GM21515 (cell line): Measurements from ENCODE around the gene KIAA1958.

ENCODE experiments used
- ATAC-seq: cut with Tn5 transposase; IDR thresholded peaks from one replicate; pipeline ENCODE4 v1.9.1; 2021; ENCODE audit not compliant: unreplicated experiment

KIAA1958 gene, protein sequence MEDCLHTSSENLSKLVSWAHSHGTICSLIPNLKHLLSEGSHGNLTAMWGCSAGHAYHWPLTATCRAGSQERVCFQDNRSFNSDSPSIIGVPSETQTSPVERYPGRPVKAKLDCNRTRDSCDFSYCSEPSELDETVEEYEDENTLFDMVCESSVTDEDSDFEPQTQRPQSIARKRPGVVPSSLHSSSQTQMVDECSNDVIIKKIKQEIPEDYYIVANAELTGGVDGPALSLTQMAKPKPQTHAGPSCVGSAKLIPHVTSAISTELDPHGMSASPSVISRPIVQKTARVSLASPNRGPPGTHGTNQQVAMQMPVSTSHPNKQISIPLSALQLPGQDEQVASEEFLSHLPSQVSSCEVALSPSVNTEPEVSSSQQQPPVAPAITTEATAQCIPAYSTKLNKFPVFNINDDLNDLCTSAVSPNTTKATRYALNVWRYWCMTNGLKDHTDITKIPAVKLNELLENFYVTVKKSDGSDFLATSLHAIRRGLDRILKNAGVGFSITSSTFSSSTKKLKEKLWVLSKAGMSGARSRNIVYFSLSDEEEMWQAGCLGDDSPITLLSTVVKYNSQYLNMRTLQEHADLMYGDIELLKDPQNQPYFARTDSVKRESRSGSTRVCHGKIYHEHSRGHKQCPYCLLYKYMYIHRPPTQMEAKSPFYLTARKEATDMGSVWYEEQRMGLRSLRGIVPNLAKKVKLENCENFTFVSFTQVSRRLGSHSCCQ

DNA sequence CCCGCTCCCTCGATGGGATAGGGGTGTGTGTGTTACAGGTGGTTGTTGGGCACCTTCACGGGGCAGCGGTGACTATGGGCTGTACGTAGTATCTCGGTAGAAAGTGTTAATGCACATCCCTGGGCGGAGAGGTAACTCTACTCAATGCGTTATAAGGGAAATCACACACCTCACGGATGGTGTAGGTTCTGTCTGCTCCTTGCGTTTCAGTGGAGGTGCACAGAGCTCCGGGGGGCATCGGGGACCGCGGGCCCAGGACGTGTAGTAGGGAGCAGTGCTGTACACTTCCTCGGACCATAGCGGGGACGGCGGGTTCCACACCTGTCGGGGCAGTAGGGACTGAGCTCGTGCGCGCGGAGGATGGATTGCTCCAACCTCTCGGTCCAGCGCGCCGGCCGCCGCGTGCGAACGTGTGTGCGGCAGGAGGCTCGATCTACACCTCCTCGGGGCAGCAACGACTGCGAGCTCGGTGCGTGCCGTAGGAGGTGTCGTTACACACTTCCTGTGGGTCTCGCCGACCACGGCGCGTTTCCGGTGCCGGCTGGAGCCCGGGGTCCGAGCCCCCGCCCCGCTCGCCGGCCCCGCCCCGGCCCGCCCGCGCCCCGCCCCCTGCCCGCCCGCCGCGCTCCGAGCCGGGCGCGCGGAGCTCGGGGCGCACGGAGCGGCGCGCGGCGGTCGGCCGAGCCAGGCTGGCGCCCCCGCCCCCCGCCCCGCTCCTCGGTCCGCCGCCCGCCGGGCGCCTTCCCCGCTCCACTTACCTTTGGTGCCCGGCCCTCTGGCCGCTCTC, at the start of gene KIAA1958:
Gene KIAA1958, plus strand, starts transcription at position 607 of the 787 bp plus-strand sequence. CDS start 87,254 bp downstream, outside the sequence.
- ATAC-seq, result peak; percentile 94

DNA sequence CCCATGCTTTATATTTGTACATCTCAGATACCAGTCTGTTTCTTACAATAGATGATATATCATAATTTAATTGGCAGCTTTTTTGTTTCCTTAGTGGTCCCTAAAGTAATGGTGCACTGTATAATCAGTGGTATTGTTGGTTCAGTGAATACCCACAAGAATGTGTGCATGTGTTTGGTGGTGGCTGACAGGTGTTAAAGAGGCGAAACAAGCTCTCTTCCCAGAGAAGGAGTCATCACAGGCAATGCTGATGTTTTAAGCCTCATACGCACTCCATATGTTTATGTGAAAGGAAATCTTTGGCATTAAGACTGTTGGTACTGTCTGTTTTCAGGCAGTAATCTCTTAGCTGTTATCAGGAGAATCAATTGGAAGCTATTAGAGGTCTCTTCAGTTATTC, 49.2 kb upstream of the KIAA1958 start:
- no peak for ATAC-seq

DNA sequence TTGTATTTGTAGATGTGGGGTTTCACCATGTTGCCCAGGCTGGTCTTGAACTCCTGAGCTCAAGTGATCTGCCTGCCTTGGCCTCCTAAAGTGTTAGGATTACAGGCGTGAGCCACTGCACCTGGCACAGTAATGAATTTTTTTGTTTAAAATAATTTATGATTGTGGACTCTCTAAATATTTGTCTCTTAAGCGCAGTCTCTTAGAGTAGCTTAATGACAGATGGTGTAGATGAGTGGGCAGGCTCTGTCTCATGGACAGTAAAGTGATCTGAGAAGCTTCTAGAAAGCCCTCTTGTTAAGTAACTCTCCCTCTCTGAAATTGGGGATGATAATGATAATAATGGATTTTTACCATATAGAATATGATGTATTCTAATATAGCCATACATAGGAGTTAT, 47.5 kb upstream of the KIAA1958 start:
- ATAC-seq, result no peak

DNA sequence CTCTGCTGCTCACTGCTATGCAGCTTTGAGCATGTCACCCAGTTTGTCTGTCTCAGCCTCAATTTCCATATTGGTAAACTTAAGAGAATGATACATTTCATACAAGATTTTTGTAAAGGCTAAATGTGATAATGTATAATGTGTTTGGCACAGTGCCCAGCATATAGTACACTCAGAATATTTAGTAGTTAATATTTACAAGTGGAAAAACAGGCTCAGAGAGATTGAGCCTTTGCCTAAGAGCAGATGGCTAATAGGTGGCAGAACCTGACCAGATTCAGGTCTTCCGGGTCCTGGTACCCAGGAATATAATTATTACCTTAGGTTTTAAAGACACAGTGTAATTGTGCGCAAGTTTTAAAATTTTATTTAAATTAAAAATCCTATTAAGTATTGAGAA, 46.8 kb upstream of the KIAA1958 start:
- ATAC-seq, result no peak

DNA sequence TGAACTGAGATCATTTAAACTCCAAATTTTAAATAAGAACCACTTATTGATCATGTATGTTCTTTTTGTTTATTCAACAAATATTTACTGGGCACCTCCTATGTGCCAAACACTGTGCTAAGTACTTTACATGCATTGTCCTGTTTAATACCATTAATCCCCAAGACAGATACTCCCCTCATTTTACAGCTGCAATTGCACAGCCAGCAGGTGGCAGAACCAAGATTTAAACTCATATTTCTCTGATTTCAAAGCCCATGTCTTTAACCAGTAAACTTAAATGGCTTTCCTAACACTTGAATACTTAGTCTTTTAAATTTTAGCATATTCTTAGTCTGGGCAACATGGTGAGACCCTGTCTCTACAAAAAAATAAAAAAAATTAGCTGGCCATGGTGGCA, 43.4 kb upstream of the KIAA1958 start:
- ATAC-seq, result no peak

DNA sequence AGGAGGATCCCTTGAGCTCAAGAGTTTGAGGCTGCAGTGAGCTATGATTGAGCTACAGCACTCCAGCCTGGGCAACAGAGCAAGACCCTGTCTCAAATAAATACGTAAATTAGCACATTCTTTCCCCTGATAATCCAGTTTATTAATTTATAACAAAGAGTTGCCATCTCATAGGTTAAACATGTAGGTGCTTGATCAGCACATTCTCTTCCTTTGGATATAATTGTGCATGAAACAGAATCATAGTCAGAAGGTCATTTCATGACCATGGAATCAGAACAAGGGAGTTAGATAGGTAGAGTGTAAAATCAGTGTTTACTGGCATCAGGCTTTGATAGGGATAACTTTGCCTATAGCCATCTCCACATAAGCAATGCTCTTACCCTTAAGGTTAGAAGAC, 43.0 kb upstream of the KIAA1958 start:
- no peak for ATAC-seq

DNA sequence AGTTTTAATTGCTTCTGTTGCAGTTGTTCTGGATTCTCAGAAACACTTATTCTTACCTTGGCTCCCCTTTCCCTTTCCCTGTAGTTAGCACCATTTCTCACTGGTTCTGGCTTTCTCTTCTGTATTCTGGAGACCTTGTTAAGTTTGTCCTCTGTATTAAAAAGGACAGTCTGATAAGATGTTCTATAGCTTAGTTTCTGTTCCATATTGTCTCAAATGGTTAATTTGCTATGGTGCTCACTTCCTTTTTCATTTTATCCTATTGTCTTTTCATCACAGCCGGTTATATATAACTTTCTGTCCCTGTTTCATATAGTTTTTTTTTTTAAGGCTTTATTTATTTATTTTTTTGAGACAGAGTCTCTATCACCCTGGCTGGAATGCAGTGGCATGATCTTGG, 41.4 kb upstream of the KIAA1958 start:
- ATAC-seq, result no peak

DNA sequence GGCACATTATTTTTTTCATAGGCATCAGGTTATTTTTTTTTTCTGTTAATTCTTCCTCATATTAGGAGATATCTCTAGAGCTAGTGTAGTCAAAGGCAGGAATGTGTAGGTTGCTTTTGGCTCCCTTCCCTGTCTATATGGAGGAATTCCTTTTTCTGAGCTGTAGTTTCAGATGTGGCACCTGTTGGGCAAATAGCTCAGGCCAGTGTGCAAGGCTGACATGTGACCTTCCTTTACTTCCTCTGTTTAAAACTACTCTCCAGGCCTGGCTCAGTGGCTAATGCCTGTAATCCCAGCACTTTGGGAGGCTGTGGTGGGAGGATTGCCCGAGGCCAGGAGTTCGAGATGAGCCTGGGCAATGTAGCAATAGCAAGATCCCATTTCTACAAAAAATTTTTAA, 40.5 kb upstream of the KIAA1958 start:
- no peak for ATAC-seq

DNA sequence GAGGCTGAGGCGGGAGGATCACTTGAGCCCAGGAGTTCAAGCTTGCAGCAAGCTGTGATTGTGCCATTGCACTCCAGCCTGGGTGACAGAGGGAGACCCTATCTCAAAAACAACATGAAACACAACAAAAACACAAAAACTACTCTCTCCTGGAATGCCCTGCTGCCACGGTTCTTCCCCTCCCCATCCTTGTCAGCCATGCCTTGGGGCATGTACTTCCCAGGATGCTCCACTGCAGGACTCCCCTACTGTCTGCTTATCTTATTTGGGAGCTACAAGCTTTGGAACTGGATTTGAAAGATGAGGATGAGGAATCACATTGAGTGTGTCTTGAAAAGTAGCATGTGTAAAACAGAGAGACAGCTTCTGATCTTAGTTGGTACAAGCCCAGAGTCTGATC, 40.1 kb upstream of the KIAA1958 start:
- no peak for ATAC-seq

DNA sequence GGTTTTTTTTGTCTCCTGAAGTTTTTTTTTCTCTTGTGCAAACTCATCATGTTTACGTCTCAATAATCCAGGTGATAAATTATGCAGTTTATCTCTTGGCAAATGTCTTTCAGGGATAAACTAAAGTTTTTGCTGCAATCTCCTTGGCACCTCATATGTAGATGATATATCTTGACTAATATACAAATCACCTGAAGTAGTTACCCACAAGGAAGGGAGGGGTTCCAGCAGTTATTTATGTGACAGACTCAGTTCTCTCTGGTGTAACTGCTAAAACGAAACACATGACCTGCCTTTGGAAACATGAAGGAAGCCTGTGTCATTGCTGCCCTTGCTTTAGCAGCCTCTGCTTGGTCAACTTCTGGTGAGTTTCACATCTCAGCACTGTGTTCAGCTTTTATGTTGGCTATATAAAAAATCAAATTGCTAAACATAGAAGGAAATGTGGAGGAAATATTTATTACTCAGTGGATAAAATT, 39.3 kb upstream of the KIAA1958 start:
- no peak for ATAC-seq

DNA sequence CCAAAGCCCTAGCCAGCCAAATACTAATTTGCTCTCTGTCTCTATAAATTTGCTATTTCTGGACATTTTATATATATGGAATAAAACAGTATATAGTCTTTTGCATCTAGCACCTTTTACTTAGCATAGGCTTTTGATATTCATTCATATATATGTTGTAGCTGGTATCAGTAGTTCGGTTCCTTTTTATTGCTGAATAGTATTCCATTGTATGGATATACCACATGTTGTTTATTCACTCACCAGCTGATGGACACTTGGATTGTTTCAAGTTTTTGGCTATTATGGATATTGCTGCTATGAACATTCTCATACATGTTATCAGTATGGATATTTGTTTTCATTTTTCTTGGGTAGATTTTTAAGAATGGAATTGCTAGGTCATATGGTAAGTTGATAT, 23.8 kb upstream of the KIAA1958 start:
- ATAC-seq, result no peak

DNA sequence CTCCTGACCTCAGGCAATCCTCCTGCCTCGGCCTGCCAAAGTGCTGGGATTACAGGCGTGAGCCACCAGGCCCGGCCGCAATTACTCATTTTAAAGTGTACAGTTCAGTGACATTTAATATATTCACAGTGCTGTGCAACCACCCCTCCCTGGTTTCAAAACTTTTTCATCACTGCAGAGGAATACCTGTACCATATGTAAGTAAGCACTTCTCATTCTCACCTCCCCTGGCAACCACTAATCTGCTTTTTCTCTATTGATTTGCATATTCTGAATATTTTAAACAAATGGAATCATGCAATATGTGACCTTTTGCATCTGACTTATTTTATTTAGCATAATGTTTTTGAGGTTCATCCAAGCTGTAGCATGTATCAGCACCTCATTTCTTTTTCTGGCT, 21.3 kb upstream of the KIAA1958 start:
- no peak for ATAC-seq

DNA sequence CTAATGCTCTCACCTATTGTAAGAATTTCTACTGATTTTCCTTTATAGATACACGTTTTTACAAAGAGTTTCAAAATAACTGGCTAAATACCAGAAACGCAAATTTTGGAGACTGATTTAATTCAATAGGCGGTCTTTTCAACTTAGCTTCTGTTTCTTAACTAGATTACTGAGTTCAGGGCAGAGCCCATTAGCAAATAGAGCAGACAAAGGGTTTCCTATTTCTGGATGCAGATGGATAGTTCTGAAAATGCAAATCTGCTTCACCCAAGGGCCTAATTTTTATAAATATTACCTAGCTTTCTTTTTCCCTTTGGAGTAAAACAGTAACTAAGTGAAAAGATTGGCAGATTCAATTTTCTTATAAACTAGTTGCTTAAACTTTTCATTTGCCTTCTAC, 13.6 kb upstream of the KIAA1958 start:
- ATAC-seq, result no peak

DNA sequence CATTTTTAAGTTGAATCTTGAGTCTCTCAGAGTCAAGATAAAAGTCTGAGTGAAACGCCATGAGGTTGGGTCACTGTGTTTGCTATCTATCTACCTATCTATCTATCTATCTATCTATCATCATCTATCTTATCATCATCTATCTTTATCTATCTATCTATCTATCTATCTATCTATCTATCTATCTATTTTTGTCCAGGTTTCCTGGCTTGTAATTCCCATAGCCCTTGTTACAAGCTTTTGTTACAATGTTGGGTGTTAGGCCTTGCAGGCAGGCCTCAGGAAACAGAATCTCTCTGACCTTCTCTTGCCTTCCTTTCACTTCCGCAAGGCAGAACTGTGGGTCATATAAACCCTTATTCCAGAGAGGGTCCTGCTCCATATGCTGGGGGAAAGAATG, 12.6 kb upstream of the KIAA1958 start:
- ATAC-seq, result no peak

DNA sequence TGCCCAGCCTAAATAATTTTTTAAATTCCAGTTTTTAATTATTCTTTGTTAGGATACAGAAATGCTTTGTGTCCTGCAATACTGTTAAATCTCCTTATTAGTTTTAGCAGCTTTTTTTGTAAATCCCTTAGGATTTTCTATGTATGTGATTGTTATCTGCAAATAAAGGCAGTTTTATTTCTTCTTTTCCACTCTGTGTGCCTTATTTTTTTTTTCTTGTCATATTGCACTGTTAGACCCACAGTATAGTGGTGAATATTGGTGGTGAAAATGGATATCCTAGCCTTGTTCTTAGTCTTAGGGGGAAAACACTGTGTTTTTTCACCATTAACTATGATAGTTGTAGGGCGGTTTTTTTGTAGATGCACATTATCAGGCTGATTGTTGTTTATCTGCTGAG, 11.3 kb upstream of the KIAA1958 start:
- ATAC-seq, result no peak

DNA sequence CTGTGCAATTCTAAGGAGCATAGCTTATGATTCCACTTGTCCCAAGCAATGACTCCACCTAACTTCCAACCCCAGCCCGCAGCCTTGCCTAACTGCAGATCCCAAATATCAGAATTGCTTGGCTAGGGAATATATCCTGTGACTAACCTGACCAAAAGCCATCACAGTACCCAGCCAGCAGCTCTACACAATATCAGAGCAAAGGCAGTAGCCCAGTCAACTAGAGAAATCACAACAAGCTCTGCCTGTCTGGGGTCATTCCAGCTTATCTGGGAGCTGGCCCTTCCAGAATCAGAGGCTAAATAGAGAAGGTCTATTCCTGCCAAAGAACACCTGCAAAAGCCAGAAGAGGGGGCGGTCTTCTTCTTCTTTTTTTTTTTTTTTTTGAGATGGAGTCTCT, 9.3 kb upstream of the KIAA1958 start:
- ATAC-seq, result no peak

DNA sequence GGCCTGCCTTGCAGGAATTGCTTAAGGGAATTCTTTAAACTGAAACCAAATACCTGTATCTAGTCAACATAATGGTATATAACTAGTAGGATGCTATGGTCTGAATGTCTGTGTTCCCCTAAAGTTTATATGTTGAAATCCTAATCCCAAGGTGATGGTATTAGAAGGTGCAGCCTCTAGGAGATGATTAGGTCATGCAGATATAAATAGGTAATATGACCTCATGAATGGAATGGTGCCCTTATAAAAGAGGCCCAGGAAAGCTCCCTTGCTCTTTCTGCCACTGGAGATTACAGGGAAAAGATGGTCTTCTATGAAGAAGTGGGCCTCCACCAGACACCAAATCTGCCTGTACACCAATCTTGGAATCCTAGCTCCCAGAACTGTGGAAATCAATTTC, 7.4 kb upstream of the KIAA1958 start:
- ATAC-seq, result no peak

DNA sequence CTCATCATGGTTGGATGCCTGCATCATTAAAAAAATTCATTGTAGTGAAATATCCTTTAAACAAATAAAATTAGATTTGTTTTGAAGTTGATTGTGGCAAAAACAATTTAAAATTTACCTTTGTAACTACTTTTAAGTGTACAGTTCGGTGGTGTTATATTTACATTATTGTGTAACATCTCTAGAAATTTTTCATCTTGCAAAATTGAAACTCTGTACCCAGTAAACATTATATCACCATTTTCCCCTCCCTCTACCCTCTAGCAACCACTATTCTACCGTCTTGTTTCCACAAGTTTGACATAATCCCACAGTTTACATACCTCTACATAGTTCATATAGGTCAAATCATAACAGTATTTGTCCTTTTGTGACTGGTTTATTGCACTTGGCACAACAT, 2.0 kb upstream of the KIAA1958 start:
- ATAC-seq, result no peak

DNA sequence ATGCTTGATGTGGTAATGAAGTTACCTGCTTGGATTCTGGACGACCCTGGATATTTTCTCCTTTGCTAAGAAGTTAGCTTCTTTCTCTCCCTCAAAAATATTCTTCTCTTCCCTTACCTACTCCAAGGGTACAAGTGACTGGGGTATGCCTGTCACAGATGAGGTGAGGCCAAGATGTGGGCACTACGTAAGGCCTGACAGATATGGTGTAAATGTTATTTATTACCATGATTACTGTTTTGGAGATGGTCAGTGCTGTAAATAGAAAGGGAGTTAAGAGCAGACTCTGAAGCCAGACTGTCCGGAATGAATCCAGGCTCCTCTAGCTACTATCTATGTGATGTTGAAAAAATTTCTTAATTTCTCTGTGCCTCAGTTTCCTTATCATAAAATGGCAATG, 1.1 kb upstream of the KIAA1958 start:
- ATAC-seq, result no peak

DNA sequence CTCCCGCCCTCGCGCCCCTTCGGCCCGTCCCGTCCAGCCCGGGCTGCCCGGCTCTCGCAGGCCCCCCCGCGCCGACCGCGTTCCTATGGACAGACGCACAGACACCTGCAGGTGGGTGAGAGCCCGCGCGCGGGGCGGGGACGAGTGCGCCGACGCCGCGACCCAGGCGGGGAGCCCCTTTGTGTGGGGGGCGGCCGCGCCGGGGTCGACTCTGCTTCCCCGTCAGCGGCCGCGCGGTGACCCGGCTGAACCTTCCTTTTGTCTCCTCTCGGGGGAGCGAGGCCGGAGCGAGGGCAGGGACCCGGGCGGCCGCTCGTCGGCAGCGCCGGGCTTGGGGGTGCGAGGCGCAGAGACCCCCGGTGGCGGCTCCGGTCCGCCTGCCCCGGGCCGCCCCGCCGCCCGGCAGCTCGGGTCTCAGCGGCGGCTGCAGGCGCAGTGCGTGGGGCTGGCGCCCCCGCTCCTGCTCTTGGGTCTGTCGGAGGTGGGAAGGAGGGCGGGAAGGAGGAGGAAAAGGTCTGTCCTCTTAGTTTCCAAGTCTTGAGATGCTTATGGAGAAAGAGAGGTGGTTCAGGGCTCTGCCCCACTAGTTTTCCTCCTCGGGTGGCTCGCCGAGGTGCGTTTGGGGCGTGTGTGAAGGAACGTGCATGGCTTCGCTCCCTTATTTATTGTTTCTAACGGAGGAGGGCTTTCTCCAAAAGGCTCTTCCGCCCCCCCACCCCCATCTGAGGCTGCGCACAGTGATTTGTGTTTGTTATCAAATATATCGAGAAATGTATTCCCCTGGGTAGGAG, 576 bp downstream of the KIAA1958 start:
- peak; percentile 39 for ATAC-seq

DNA sequence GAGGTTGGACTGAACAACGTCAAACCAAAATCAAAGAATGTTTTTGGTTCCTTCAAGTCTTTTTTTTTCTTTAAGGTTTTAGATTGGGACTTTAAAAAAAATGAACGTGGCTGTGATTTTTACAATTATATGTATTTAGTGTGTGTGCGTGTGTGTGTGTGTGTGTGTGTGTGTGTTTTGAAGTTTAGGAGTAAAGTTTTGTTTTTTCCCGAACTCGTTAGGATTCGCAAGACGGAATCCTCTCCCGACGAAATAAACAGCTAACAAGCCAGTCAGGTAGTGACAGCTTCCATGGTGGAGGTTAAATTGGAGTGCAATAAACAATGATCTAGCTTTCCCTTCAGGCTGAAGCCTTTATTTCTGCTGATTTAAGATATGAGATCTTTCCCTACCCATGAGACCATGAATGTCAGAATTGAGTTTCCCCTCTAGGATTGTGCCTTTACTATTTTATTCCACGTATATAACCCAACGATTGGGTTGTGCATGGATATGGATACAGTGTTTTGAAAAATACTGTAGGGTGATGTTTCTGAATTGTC, 1.2 kb downstream of the KIAA1958 start:
- ATAC-seq, result no peak
